ENCODE results near the gene MINDY2. TPM values are rescaled to one million over a fixed set of nuclear protein-coding genes. Genes with fewer than 3 reads are reported as not detected.

Gene MINDY2
- total RNA-seq, 1 donor from 2014 or later: 40.5 TPM

- Histone ChIP-seq H3K4me3 (no peak overlapping the region), H3K27me3 (ENCODE audit: low read depth) (no peaks in the 10 kb centered on the region), H3K36me3 (no peaks in the 10 kb centered on the region), H3K4me1 (peaks cover 97% of the 10 kb centered on the region), H3K9me3 (replicated peaks) (no peaks in the 10 kb centered on the region), H3K27ac (replicated peaks) (peak overlapping the region; percentile 3)
- no peak for DNase-seq
- intact Hi-C loops (cut with micrococcal nuclease): loop anchor here (10.0 kb wide), 1 partner anchor 56 kb away; no protein-coding TSS in a partner anchor
- TF ChIP-seq CTCF (IDR thresholded peaks at IDR 0.05; ENCODE audit: borderline replicate concordance): no peak
These were observed 30.1 kb upstream of the MINDY2 start for GRCh38 chr15:58741032-58741431.

DNA sequence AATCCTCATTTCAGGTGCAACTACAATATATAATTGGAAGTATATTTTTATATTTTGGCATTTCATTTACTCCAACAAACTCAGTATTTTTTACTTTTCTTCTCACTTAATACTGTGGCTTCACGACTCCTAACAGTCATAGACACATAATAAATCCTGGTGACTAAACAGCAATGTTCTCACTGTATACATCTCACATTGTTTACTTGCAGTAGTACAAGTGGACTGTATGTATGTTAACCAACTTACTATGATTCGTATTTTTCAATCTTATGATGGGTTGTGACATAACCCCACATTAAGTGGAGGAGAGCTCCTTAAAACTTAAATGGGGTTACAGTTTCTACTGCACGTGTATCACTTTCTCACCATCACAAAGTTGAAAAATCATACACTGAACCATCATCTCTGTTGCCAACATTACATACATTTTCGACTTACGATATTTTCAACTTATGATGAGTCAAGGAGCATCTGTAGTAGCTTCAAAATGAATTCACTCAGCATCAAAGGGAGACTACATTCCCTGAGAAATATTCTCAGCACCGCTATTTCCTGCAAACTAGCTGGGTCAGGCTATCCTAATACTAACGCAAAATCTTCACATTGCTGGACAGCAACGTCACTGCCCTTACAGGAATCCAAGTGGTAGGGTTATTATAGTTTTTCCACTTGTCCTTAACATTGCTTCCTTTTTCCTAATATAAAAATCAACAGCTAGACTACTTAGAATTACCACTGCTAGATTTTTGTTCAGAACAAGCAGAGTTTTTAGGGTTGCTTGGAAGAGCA lies 28.9 kb upstream of the MINDY2 start:
- Histone ChIP-seq H3K36me3 (no peaks in the 10 kb centered on the region), H3K4me1 (peaks cover 98% of the 10 kb centered on the region), H3K4me3 (no peak overlapping the region), H3K27me3 (ENCODE audit: low read depth) (no peaks in the 10 kb centered on the region), H3K27ac (replicated peaks) (peak overlapping the region; percentile 74), H3K9me3 (replicated peaks) (no peaks in the 10 kb centered on the region)
- intact Hi-C loops (cut with micrococcal nuclease): loop anchor here (10.0 kb wide), 1 partner anchor 57 kb away; no protein-coding TSS in a partner anchor
- DNase-seq: no peak
- TF ChIP-seq CTCF (IDR thresholded peaks at IDR 0.05; ENCODE audit: borderline replicate concordance): no peak

GRCh38 chr15:58742819-58743502 lies 28.1 kb upstream of the MINDY2 start:
- DNase-seq: no peak
- H3K27ac ChIP-seq (replicated peaks): peak overlapping the region; percentile 74
- intact Hi-C loops (cut with micrococcal nuclease): loop anchor here (10.0 kb wide), 1 partner anchor 58 kb away; no protein-coding TSS in a partner anchor
- no peak overlapping the region for H3K4me3 ChIP-seq
- no peaks in the 10 kb centered on the region for H3K27me3 ChIP-seq (ENCODE audit: low read depth)
- TF ChIP-seq CTCF (IDR thresholded peaks at IDR 0.05; ENCODE audit: borderline replicate concordance): no peak
- no peaks in the 10 kb centered on the region for H3K36me3 ChIP-seq
- peaks cover 98% of the 10 kb centered on the region for H3K4me1 ChIP-seq
- no peaks in the 10 kb centered on the region for H3K9me3 ChIP-seq (replicated peaks)

DNA sequence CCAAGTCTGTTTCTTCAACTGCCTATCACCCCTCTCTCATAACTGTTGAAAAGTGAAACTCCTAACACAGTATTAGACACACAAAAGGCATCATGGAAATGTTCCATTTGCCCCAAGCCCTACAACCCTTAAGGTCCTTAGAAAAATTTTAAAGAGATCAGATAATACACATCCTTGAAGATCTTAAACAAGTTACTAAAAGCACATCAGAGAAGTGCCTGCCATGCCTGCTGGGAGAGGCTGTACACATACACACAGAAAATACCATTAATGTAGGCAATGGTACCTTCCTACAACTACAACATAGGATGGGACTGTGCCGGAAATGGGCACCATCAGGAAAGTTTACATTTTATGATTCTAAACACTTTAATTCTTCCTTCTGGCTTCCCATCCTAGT lies 24.9 kb upstream of the MINDY2 start:
- TF ChIP-seq CTCF (IDR thresholded peaks at IDR 0.05; ENCODE audit: borderline replicate concordance): no peak
- no peaks in the 10 kb centered on the region for H3K9me3 ChIP-seq (replicated peaks)
- no peak overlapping the region for H3K27ac ChIP-seq (replicated peaks)
- intact Hi-C loops (cut with micrococcal nuclease): loop anchor here (10.0 kb wide), 1 partner anchor 61 kb away; no protein-coding TSS in a partner anchor
- H3K27me3 ChIP-seq (ENCODE audit: low read depth): no peaks in the 10 kb centered on the region
- H3K36me3 ChIP-seq: no peaks in the 10 kb centered on the region
- H3K4me1 ChIP-seq: peaks cover 84% of the 10 kb centered on the region
- DNase-seq: no peak
- H3K4me3 ChIP-seq: peak overlapping the region; percentile 89

DNA sequence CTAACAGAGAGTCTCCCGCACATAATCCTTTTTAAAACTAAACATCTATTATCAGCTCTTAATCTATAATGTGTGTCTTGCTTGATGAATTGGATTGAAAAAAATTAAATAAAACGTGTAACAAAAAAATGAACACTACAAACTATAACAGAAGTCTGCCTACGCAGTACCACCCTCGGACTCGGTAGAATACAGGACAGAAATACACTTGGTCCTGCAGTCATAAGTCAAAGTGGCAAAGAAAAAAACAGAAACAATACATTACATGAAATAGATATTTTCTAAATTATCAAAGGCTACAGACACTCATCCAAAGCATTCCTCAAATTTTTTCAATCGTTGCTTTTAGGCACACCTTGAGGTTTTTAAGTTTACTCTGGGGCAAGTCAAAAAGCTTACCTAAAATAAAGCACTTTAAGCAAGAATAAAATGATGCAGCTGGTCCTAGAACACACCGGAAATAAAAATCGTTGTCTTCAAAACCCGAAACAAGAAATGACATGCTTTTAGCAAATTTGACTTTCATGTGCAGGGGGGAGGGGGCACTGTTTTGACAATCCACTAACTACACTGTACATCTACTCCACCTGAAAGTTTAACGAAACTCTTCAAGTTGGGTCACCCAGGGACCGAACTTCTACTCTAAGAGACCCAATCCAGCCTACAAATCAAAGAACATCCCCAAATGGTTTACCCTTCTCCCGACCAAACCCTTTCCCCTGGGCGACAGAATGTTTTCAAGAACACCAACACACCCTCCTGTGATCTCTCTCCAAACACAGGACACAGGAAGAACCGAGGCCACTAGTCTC lies 22.9 kb upstream of the MINDY2 start:
- no peak for TF ChIP-seq CTCF (IDR thresholded peaks at IDR 0.05; ENCODE audit: borderline replicate concordance)
- H3K4me3 ChIP-seq: peak overlapping the region; percentile 89
- H3K36me3 ChIP-seq: no peaks in the 10 kb centered on the region
- intact Hi-C loops (cut with micrococcal nuclease): loop anchor here (10.0 kb wide), 1 partner anchor 63 kb away; no protein-coding TSS in a partner anchor
- no peaks in the 10 kb centered on the region for H3K9me3 ChIP-seq (replicated peaks)
- peaks cover 63% of the 10 kb centered on the region for H3K4me1 ChIP-seq
- DNase-seq: no peak
- no peaks in the 10 kb centered on the region for H3K27me3 ChIP-seq (ENCODE audit: low read depth)
- H3K27ac ChIP-seq (replicated peaks): peak overlapping the region; percentile 98
